ENCODE measurements around the gene CSGALNACT2. TPM values are rescaled to one million over a fixed set of nuclear protein-coding genes. Genes with fewer than 3 reads are reported as not detected.

The CSGALNACT2 gene
- total and polyA plus RNA-seq, 3 donors from 2014 or later, result 13.9 to 17.9 (median 16.7) TPM

DNA sequence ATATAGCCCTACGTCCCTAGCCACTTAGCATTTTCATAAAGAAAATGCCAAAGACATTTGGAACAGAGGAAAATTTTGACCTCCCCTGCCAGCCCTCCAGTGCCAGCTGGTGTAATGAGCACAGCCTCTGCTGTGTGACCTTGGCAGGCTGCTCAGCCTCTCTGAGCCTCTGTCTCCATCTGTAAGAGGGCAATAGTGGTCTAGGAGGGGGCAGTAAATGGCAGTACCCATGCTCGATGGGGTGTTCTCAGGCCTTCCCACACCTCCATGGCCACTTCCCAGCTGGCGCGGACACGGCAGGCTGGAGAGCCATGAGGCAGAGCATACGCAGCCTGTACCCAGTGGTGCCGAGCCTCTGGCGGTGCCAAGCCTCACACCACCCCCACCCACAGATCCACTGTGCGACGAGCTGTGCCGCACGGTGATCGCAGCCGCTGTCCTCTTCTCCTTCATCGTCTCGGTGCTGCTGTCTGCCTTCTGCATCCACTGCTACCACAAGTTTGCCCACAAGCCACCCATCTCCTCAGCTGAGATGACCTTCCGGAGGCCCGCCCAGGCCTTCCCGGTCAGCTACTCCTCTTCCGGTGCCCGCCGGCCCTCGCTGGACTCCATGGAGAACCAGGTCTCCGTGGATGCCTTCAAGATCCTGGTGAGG lies 24.0 kb upstream of the CSGALNACT2 start:
- intact Hi-C loops (cut with DNase I; ENCODE audit: low total_unique reads), result no loop called here
- Histone ChIP-seq H3K4me3 (no peak overlapping the region), H3K27me3 (no peaks in the 10 kb centered on the region), H3K36me3 (ENCODE audit: low read depth, missing control alignments) (no peaks in the 10 kb centered on the region), H3K27ac (no peak overlapping the region), H3K4me1 (no peaks in the 10 kb centered on the region), H3K9me3 (no peaks in the 10 kb centered on the region)
- TF ChIP-seq, protein P1, sequence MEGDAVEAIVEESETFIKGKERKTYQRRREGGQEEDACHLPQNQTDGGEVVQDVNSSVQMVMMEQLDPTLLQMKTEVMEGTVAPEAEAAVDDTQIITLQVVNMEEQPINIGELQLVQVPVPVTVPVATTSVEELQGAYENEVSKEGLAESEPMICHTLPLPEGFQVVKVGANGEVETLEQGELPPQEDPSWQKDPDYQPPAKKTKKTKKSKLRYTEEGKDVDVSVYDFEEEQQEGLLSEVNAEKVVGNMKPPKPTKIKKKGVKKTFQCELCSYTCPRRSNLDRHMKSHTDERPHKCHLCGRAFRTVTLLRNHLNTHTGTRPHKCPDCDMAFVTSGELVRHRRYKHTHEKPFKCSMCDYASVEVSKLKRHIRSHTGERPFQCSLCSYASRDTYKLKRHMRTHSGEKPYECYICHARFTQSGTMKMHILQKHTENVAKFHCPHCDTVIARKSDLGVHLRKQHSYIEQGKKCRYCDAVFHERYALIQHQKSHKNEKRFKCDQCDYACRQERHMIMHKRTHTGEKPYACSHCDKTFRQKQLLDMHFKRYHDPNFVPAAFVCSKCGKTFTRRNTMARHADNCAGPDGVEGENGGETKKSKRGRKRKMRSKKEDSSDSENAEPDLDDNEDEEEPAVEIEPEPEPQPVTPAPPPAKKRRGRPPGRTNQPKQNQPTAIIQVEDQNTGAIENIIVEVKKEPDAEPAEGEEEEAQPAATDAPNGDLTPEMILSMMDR (IDR thresholded peaks at IDR 0.05), result no peak
- no peak for TF ChIP-seq POLR2A (IDR thresholded peaks at IDR 0.05)
- WGBS, 2 donors, result 91 to 93% methylated on average over 19 to 24 of the region's 24 CpGs
- DNase-seq, result no peak

DNA sequence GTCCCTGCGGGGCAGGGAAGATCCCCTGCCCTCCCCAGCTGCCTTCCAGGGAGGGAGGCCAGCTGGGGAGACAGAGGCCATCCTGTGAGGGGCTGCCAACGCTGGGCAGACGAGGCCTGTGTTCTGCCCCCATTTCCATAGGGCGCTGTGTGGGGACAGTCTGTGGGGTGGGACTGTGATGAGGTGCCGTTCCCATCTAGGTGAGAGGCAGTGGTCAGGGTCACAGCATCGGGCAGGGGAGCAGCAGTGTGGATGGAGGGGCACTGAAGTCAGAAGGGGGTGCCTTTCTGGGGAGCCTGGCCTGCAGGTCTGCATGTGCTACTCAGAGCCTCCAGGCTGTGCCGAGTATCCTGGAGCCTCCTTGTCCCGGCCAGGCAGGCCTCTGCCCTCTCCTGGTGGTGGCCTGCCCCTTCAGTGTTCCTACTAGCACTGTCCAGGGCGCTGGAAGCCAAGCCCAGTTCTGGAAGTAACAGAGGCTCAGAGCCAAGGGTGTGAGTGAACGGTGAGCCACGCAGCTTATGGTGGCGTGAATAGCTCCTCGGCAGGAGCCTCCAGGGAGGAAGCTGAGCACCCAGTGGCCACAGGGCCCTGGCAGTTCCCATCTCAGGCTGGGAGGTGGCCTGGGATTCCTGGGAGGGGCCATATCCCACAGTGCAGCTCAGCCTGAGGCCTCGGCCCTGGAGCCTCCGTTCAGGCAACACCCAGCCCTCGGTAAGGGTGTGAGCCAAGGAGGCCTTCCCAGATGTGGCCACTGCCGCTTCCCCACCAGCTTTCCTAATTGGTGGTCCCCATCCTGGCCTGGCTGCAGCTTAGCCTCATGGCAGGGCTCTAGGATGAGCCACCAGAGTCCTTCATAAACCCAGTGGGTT lies 23.3 kb upstream of the CSGALNACT2 start:
- intact Hi-C loops (cut with DNase I; ENCODE audit: low total_unique reads), result no loop called here

DNA sequence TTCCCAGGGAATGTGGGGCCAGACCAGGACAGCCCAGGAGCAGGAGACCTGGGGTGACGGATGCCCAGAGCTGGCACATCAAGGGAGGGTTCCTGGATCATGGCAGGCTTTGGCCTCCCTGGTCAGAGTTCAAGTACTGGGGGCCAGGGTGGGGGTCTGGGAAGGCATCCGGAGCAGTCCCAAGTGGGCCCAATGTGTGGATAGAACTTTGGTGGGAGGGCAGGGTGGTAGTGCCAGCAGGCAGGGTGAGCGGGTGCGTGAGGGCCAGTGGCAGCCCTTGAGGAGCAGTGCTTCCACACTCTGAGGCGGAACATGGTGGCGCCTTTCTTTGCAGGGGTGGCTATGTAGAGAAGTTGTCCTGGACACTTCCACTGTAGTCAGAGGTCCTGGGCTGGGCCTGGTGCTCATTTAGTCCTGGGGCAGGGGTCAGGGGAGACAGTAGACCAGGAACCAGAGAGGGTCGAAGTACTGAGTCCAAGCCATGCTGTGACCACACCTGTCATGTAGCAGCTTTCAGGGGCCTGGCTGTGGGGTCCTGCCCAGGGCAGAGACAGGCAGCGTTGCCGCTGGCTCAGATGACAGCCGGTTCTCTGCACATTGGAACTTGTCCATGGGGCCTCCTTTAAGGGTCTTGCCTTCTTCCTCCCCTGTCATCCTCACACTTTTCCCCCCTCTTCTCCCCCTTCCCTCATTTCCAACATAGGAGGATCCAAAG lies 22.2 kb upstream of the CSGALNACT2 start:
- Histone ChIP-seq H3K9me3 (no peaks in the 10 kb centered on the region), H3K27ac (no peak overlapping the region), H3K4me1 (no peaks in the 10 kb centered on the region), H3K36me3 (ENCODE audit: low read depth, missing control alignments) (no peaks in the 10 kb centered on the region), H3K4me3 (no peak overlapping the region), H3K27me3 (no peaks in the 10 kb centered on the region)
- no peak for DNase-seq
- 83 to 89% methylated on average over 5 to 10 of the region's 10 CpGs for WGBS, 2 donors
- intact Hi-C loops (cut with DNase I; ENCODE audit: low total_unique reads), result no loop called here
- TF ChIP-seq POLR2A (IDR thresholded peaks at IDR 0.05), result no peak
- TF ChIP-seq, protein P1 (IDR thresholded peaks at IDR 0.05), result no peak

More for the DNA sequence above, 23.3 kb upstream of the CSGALNACT2 start:
- 79 to 84% methylated on average over 12 to 17 of the region's 17 CpGs for WGBS, 2 donors
- TF ChIP-seq POLR2A (IDR thresholded peaks at IDR 0.05), result no peak
- TF ChIP-seq, protein P1 (IDR thresholded peaks at IDR 0.05), result no peak
- no peaks in the 10 kb centered on the region for H3K27me3 ChIP-seq
- H3K9me3 ChIP-seq, result no peaks in the 10 kb centered on the region
- H3K4me1 ChIP-seq, result no peaks in the 10 kb centered on the region
- no peak for DNase-seq
- no peak overlapping the region for H3K4me3 ChIP-seq
- H3K27ac ChIP-seq, result no peak overlapping the region
- no peaks in the 10 kb centered on the region for H3K36me3 ChIP-seq (ENCODE audit: low read depth, missing control alignments)

DNA sequence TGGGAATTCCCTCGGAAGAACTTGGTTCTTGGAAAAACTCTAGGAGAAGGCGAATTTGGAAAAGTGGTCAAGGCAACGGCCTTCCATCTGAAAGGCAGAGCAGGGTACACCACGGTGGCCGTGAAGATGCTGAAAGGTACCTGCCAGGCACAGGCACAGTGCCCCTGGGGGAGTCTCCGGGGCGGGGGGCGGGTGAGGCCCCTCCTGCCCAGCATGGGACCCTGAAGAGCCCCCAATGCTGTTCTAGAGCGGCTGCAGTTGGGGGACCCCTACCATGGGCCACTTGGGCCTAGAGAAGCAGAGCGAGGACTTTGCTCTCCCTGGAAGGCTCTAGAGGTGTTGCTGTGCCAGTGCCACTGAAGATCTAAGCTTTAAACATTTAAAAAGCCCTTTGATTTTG lies 21.6 kb upstream of the CSGALNACT2 start:
- TF ChIP-seq, protein P1 (IDR thresholded peaks at IDR 0.05), result no peak
- TF ChIP-seq POLR2A (IDR thresholded peaks at IDR 0.05), result no peak
- Histone ChIP-seq H3K27ac (no peak overlapping the region), H3K9me3 (no peaks in the 10 kb centered on the region), H3K4me3 (no peak overlapping the region), H3K36me3 (ENCODE audit: low read depth, missing control alignments) (no peaks in the 10 kb centered on the region), H3K27me3 (no peaks in the 10 kb centered on the region), H3K4me1 (no peaks in the 10 kb centered on the region)
- WGBS, 2 donors, result 89% methylated on average over 8 to 10 of the region's 10 CpGs
- DNase-seq, result no peak
- intact Hi-C loops (cut with DNase I; ENCODE audit: low total_unique reads), result no loop called here

All from testis (tissue), 3 donors.